22Rv1 (cell line): ENCODE results near the gene COL4A1.

Source experiments
- CTCF ChIP-seq: fragments of 450-650 bp; IDR thresholded peaks from 2 replicates; pipeline ENCODE4 v1.5.1; 2017; ENCODE audit warnings: mild to moderate bottlenecking
- ZFX ChIP-seq: fragments of 450-650 bp; IDR thresholded peaks from 2 replicates; pipeline ENCODE4 v1.6.1; 2017; ENCODE audit warnings: antibody characterized with exemption, borderline replicate concordance

DNA sequence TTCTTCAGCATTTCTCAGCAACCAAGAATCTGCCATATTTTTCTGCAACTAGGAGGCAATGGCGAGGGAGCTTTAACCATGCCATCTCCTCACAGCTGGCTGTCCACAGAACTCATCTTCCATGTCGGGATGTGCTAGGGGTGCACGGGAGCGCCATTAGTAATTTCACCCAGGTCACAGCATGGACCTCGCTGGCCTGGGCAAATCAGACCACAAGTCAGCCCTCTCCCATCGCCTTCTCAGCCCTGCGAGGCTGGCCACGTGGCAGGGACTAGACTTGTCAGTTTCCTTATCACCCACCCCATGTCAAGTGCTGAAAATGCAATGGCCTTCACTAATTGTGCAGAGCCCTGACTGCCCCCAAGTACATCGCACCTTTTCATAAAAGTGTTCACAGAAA lies 15.7 kb downstream of the COL4A1 start:
- TF ChIP-seq CTCF, result no peak
- no peak for TF ChIP-seq ZFX
